ENCODE measurements around the gene POMT1. TPM values are rescaled to one million over a fixed set of nuclear protein-coding genes. Genes with fewer than 3 reads are reported as not detected.
A peak's percentile ranks its signal among the peaks of the same experiment; 100 is the strongest.

The POMT1 gene
- total RNA-seq, 2 donors from 2014 or later, result 49.6 to 73.4 TPM

DNA sequence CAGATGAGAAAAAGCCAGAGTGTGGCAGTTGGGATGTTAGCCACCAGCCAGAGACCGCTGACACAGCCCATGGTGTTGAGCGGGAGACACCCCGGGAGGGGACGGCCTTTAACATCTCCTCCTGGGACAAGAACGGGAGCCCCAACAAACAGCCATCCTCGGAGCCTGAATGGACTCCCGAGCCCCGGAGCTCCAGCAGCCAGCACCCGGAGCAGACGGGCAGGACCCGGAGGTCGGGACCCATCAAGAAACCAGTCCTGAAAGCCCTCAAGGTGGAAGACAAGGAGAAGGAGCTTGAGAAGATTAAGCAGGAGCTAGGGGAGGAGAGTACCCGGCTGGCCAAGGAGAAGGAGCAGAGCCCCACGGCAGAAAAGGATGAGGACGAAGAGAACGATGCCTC is 28.0 kb upstream of the POMT1 start:
- no peaks in the 10 kb centered on the region for H3K9me3 Mint-ChIP-seq

GRCh38 chr9:131475111-131475955 is 27.4 kb upstream of the POMT1 start:
- peaks cover 13 to 22% of the 10 kb centered on the region in 2 donors for H3K36me3 Mint-ChIP-seq
- peak overlapping the region; percentile 67 to 86 for H3K27ac Mint-ChIP-seq
- no peak for ATAC-seq

More for the DNA sequence above, 28.0 kb upstream of the POMT1 start:
- ATAC-seq (no peak), DNase-seq (ENCODE audit: low spot score in 2 of 2) (no peak)
- H3K36me3 Mint-ChIP-seq, result peaks cover 17 to 29% of the 10 kb centered on the region in 2 donors
- H3K27ac Mint-ChIP-seq, result peak overlapping the region; percentile 67 to 86

DNA sequence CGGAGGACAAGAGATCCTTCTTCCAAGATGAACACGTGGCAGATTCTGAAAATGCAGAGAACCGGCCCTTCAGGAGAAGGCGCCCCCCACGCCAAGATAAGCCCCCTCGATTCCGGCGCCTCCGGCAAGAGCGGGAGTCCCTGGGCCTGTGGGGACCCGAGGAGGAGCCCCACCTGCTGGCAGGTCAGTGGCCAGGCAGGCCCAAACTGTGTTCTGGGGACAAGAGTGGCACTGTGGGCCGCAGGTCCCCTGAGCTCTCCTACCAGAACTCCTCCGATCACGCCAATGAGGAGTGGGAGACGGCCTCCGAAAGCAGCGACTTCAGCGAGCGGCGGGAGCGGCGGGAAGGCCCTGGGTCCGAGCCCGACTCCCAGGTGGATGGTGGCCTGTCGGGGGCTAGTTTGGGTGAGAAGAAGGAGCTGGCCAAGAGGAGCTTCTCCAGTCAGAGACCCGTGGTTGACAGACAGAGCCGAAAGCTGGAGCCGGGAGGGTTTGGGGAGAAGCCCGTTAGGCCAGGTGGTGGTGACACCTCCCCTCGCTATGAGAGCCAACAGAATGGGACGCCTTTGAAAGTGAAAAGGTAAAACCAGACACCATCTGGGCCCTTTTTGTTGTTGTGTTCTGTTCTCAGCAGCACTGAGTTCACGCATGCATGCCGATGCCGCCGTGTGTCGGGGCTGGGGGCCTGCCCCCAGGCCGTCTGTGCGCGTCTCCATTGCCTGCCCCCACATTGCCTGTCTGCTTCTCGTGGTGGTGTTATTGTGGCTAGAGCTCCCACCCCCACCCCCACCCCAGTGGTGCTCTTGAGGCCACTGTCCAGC is 26.6 kb upstream of the POMT1 start:
- DNase-seq (ENCODE audit: low spot score in 2 of 2) (no peak), ATAC-seq (no peak)
- peak overlapping the region in 1 of 2 donors; percentile 29 for H3K27ac Mint-ChIP-seq
- H3K36me3 Mint-ChIP-seq, result peaks cover 15 to 16% of the 10 kb centered on the region in 2 donors
- no peaks in the 10 kb centered on the region for H3K9me3 Mint-ChIP-seq

More at GRCh38 chr9:131475111-131475955, 27.4 kb upstream of the POMT1 start:
- no peak for DNase-seq (ENCODE audit: low spot score in 2 of 2)
- no peaks in the 10 kb centered on the region for H3K9me3 Mint-ChIP-seq

DNA sequence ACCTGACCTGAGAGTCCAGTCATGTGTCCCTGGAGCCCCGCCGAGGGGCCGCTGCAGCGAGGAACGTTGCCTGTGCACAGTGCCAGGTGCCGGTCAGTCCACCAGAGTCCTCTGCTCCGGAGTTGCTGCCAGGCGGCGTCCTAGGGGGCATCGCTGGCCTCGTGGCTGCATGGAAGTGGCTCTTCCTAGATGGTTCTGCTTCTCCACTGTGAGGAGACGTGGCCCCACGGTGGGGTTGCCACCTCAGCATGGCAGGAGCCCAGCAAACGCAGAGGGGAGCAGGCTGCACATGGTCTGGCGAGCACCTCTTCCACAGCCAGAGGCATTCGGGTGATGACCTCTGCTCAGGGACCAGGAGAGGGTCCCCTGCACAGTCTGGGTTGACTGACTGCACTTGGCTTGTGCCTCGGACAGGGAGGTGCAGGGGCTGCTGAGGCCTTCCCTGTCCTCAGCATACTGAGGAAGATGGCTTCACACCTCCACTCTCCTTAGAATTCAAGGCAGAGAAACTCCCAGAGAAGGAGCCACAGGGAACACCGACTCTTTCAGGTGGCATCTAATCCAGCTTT is 25.9 kb upstream of the POMT1 start:
- peaks cover 15 to 16% of the 10 kb centered on the region in 2 donors for H3K36me3 Mint-ChIP-seq
- H3K9me3 Mint-ChIP-seq, result no peaks in the 10 kb centered on the region
- ATAC-seq (no peak), DNase-seq (ENCODE audit: low spot score in 2 of 2) (no peak)
- H3K27ac Mint-ChIP-seq, result peak overlapping the region in 1 of 2 donors; percentile 84

DNA sequence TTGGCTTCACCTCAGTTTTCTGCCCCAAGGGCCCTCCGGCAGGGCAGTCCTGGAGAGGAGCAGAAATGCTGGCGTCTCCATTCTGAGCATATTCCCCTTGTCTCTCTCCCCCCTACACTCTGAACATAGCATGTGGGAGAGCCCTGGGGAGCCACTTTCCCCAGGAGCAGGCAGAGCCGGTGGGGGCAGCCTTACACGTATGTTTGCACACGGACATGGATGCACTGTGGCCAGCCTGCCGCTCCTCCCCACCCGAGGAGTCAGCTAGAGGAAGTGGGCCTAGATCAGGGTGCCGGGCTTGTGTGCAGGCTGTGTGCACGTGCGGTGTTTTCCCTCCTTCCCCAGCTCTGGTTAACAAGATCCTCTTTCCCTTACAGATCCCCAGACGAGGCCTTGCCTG is 25.4 kb upstream of the POMT1 start:
- peak overlapping the region in 1 of 2 donors; percentile 84 for H3K27ac Mint-ChIP-seq
- no peaks in the 10 kb centered on the region for H3K9me3 Mint-ChIP-seq
- DNase-seq (ENCODE audit: low spot score in 2 of 2), result no peak
- peaks cover 15 to 16% of the 10 kb centered on the region in 2 donors for H3K36me3 Mint-ChIP-seq
- no peak for ATAC-seq

- peaks cover 16% of the 10 kb centered on the region in 2 donors for H3K36me3 Mint-ChIP-seq
- H3K27ac Mint-ChIP-seq, result peak overlapping the region; percentile 3 to 8
- no peak for ATAC-seq
Measured at GRCh38 chr9:131477816-131478419, 24.8 kb upstream of the POMT1 start.

GRCh38 chr9:131478421-131478868 is 24.3 kb upstream of the POMT1 start:
- ATAC-seq (peak in 1 of 2 donors; percentile 47), DNase-seq (ENCODE audit: low spot score in 2 of 2) (peak in 1 of 2 donors; percentile 69)
- H3K36me3 Mint-ChIP-seq, result peaks cover 16% of the 10 kb centered on the region in 2 donors
- no peaks in the 10 kb centered on the region for H3K9me3 Mint-ChIP-seq
- peak overlapping the region; percentile 3 to 8 for H3K27ac Mint-ChIP-seq

More at GRCh38 chr9:131477816-131478419, 24.8 kb upstream of the POMT1 start:
- no peaks in the 10 kb centered on the region for H3K9me3 Mint-ChIP-seq
- DNase-seq (ENCODE audit: low spot score in 2 of 2), result no peak

- Mint-ChIP-seq H3K27ac (peak overlapping the region in 1 of 2 donors; percentile 8), H3K36me3 (peaks cover 16% of the 10 kb centered on the region in 2 donors), H3K9me3 (no peaks in the 10 kb centered on the region)
- ATAC-seq, result no peak
- no peak for DNase-seq (ENCODE audit: low spot score in 2 of 2)
Measured at GRCh38 chr9:131478911-131479310, 23.8 kb upstream of the POMT1 start.

- ATAC-seq (peak; percentile 39 to 76), DNase-seq (ENCODE audit: low spot score in 2 of 2) (no peak)
- Mint-ChIP-seq H3K36me3 (peaks cover 5 to 9% of the 10 kb centered on the region in 2 donors), H3K9me3 (no peaks in the 10 kb centered on the region), H3K27ac (no peak overlapping the region)
Measured at GRCh38 chr9:131480258-131480657, 22.5 kb upstream of the POMT1 start.

- peak overlapping the region; percentile 48 to 82 for H3K27ac Mint-ChIP-seq
- no peak for ATAC-seq
- peaks cover 5 to 9% of the 10 kb centered on the region in 2 donors for H3K36me3 Mint-ChIP-seq
Measured at GRCh38 chr9:131481441-131482342, 21.0 kb upstream of the POMT1 start.

GRCh38 chr9:131482343-131483006 is 20.2 kb upstream of the POMT1 start:
- peak overlapping the region; percentile 77 to 82 for H3K27ac Mint-ChIP-seq
- ATAC-seq, result no peak

More at GRCh38 chr9:131481441-131482342, 21.0 kb upstream of the POMT1 start:
- no peak for DNase-seq (ENCODE audit: low spot score in 2 of 2)
- H3K9me3 Mint-ChIP-seq, result no peaks in the 10 kb centered on the region

GRCh38 chr9:131483319-131484050 is 19.2 kb upstream of the POMT1 start:
- peaks cover 5 to 8% of the 10 kb centered on the region in 2 donors for H3K36me3 Mint-ChIP-seq
- no peaks in the 10 kb centered on the region for H3K9me3 Mint-ChIP-seq
- DNase-seq (ENCODE audit: low spot score in 2 of 2) (no peak), ATAC-seq (no peak)
- peak overlapping the region; percentile 77 to 82 for H3K27ac Mint-ChIP-seq

More at GRCh38 chr9:131482343-131483006, 20.2 kb upstream of the POMT1 start:
- Mint-ChIP-seq H3K36me3 (peaks cover 5 to 9% of the 10 kb centered on the region in 2 donors), H3K9me3 (no peaks in the 10 kb centered on the region)
- no peak for DNase-seq (ENCODE audit: low spot score in 2 of 2)

DNA sequence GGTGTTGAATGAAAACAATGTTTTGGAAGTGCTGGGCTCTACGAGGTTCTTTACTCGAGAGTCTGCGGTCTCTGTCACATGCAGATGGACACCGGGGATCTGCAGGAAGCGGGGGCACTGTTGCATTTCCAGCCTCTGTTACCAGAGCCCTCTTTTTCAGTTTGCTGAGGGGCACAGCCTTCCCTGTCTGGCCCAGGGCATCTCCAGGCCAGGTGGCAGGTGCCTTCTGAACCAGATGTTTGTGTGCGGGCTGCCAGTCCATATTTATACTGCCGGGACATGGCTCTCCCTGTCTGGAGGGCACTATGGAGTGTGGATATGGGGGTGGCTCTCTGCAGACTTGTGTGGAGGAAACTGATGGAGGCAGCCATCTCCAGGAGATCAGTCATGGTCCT is 18.7 kb upstream of the POMT1 start:
- Mint-ChIP-seq H3K27ac (peak overlapping the region in 1 of 2 donors; percentile 82), H3K9me3 (no peaks in the 10 kb centered on the region), H3K36me3 (peaks cover 5 to 11% of the 10 kb centered on the region in 2 donors)
- DNase-seq (ENCODE audit: low spot score in 2 of 2) (no peak), ATAC-seq (no peak)

DNA sequence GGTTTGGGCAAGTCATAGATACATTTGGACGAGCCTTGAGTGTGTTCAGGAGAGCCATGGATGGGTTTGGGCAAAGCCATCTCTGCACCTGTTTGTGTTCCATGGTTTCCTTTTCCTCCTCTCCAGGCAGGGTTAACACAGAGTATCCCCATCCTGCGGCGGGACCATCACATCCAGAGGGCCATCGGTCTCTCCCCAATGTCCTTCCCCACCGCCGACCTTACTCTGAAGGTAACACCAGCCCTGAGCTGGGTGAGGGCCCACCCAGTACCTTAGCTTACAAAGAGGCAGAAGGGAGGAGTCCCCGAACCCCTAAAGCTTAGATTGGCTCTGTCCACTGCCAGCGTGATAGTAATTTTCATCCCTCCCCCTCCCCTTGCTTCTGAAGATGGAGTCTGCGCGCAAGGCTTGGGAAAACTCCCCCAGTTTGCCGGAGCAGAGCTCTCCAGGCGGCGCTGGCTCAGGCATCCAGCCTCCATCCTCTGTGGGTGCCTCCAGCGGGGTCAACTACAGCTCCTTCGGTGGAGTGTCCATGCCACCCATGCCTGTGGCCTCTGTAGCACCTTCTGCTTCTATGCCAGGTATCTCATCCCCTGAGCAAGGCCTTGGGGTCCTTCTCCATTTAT is 18.0 kb upstream of the POMT1 start:
- peak overlapping the region; percentile 57 to 70 for H3K27ac Mint-ChIP-seq
- peaks cover 5 to 13% of the 10 kb centered on the region in 2 donors for H3K36me3 Mint-ChIP-seq

More for the DNA sequence above, 18.0 kb upstream of the POMT1 start:
- DNase-seq (ENCODE audit: low spot score in 2 of 2), result no peak
- no peak for ATAC-seq
- no peaks in the 10 kb centered on the region for H3K9me3 Mint-ChIP-seq
